GM23338 (cell line): Measurements from ENCODE around the gene TCP11L1. TPM values are rescaled to one million over a fixed set of nuclear protein-coding genes. Genes with fewer than 3 reads are reported as not detected.

ENCODE experiments used
- ATAC-seq: fragments of 200-7000 bp; cut with Tn5 transposase; 3 replicates; pipeline ENCODE4 v1.9.1; 2020
- DNase-seq: peaks from one replicate; pipeline ENCODE4 v3.0.0-alpha.2; 2015; ENCODE audit warnings: low spot score
- H2AFZ ChIP-seq: fragments of 200-600 bp; sonication (generic); 2 replicates; pipeline ENCODE4 v1.8.0; 2016; ENCODE audit warnings: antibody characterized with exemption, mild to moderate bottlenecking, moderate library complexity
- H3F3A ChIP-seq: fragments of 200-600 bp; sonication (generic); replicated peaks from 2 replicates; pipeline ENCODE4 v1.8.0; 2017; ENCODE audit warnings: antibody characterized with exemption, mixed run types, low read depth
- H3K27ac ChIP-seq: fragments of 200-600 bp; sonication (generic); 2 replicates; pipeline ENCODE4 v1.6.1; 2016; ENCODE audit warnings: low read depth
- H3K27me3 ChIP-seq: fragments of 200-600 bp; sonication (generic); 2 replicates; pipeline ENCODE4 v1.8.0; 2016; ENCODE audit warnings: mild to moderate bottlenecking, mixed run types, moderate library complexity; ENCODE audit not compliant: insufficient read depth
- H3K36me3 ChIP-seq: fragments of 200-600 bp; sonication (generic); 2 replicates; pipeline ENCODE4 v1.8.0; 2016; ENCODE audit warnings: mild to moderate bottlenecking; ENCODE audit not compliant: insufficient read depth
- H3K4me1 ChIP-seq: fragments of 200-600 bp; sonication (generic); 2 replicates; pipeline ENCODE4 v1.8.0; 2016; ENCODE audit warnings: mild to moderate bottlenecking, moderate library complexity; ENCODE audit not compliant: insufficient read depth
- H3K4me2 ChIP-seq: fragments of 200-600 bp; sonication (generic); 2 replicates; pipeline ENCODE4 v1.7.1; 2017; ENCODE audit warnings: mixed run types
- H3K4me3 ChIP-seq: fragments of 200-600 bp; sonication (generic); 2 replicates; pipeline ENCODE4 v1.6.1; 2016; ENCODE audit warnings: mixed run types
- H3K79me2 ChIP-seq: fragments of 200-600 bp; sonication (generic); replicated peaks from 2 replicates; pipeline ENCODE4 v1.8.0; 2017; ENCODE audit warnings: mild to moderate bottlenecking; ENCODE audit not compliant: insufficient read depth
- H3K9me2 ChIP-seq: fragments of 200-600 bp; sonication (generic); 2 replicates; pipeline ENCODE4 v1.8.0; 2017; ENCODE audit not compliant: insufficient read depth
- H4K20me1 ChIP-seq: fragments of 200-600 bp; sonication (generic); replicated peaks from 2 replicates; pipeline ENCODE4 v1.8.0; 2017; ENCODE audit warnings: mild to moderate bottlenecking; ENCODE audit not compliant: insufficient read depth
- H3K27ac Mint-ChIP-seq: 2 replicates; pipeline ENCODE4 v1.8.0; 2020; ENCODE audit warnings: inconsistent platforms, mild to moderate bottlenecking, moderate library complexity, mixed read lengths
- H3K27me3 Mint-ChIP-seq: 3 replicates; pipeline ENCODE4 v1.8.0; 2022; ENCODE audit warnings: low read depth, mild to moderate bottlenecking, moderate library complexity, mixed read lengths, inconsistent platforms; ENCODE audit not compliant: insufficient read depth, poor library complexity
- H3K36me3 Mint-ChIP-seq: 3 replicates; pipeline ENCODE4 v1.8.0; 2021; ENCODE audit warnings: low read depth, mild to moderate bottlenecking, inconsistent platforms, moderate library complexity, mixed read lengths
- H3K4me1 Mint-ChIP-seq: 3 replicates; pipeline ENCODE4 v1.8.0; 2020; ENCODE audit warnings: mild to moderate bottlenecking, inconsistent platforms, mixed read lengths
- H3K4me3 Mint-ChIP-seq: 3 replicates; pipeline ENCODE4 v1.8.0; 2021; ENCODE audit warnings: moderate library complexity, mild to moderate bottlenecking, inconsistent platforms, mixed read lengths
- H3K9me3 Mint-ChIP-seq: 3 replicates; pipeline ENCODE4 v1.8.0; 2020; ENCODE audit warnings: moderate library complexity, mild to moderate bottlenecking, inconsistent platforms, mixed read lengths
- CREB1 ChIP-seq: fragments of 250-450 bp; sonication (Bioruptor Pico); IDR thresholded peaks from 2 replicates; pipeline ENCODE4 v1.5.0; 2020; ENCODE audit warnings: low read depth, mild to moderate bottlenecking, moderate library complexity
- EZH2 ChIP-seq: fragments of 200-600 bp; sonication (generic); IDR thresholded peaks from one replicate; pipeline ENCODE4 v1.8.0; 2017; ENCODE audit warnings: antibody characterized with exemption, mild to moderate bottlenecking, low read depth; ENCODE audit not compliant: unreplicated experiment
- EZH2phosphoT487 ChIP-seq: fragments of 200-600 bp; sonication (generic); IDR thresholded peaks from one replicate; pipeline ENCODE4 v1.8.1; 2018; ENCODE audit warnings: antibody characterized with exemption; ENCODE audit not compliant: unreplicated experiment
- JUNB ChIP-seq: IDR thresholded peaks from one replicate; pipeline ENCODE4 v1.6.1; 2016; ENCODE audit warnings: antibody characterized with exemption; ENCODE audit not compliant: unreplicated experiment
- NANOG ChIP-seq: IDR thresholded peaks from 2 replicates; pipeline ENCODE4 v1.6.1; 2016; ENCODE audit warnings: antibody characterized with exemption, borderline replicate concordance
- POLR2AphosphoS5 ChIP-seq: IDR thresholded peaks from 2 replicates; pipeline ENCODE4 v1.6.1; 2016; ENCODE audit warnings: antibody characterized with exemption, low read depth
- STAT1 ChIP-seq: IDR thresholded peaks from one replicate; pipeline ENCODE4 v1.6.1; 2016; ENCODE audit warnings: antibody characterized with exemption; ENCODE audit not compliant: unreplicated experiment
- ZNF114 ChIP-seq: fragments of 250-450 bp; sonication (Bioruptor Pico); IDR thresholded peaks from 2 replicates; pipeline ENCODE4 v1.5.0; 2020; ENCODE audit warnings: mild to moderate bottlenecking, moderate library complexity
- ZNF331 ChIP-seq: fragments of 250-450 bp; sonication (Bioruptor Pico); IDR thresholded peaks from 2 replicates; pipeline ENCODE4 v1.5.0; 2020; ENCODE audit warnings: low read depth, mild to moderate bottlenecking, moderate library complexity
- polyA plus RNA-seq: library from polyadenylated mRNA; unstranded; fragments of >200 nt; fragmentation: Nextera tagmentation; extraction: Ambion mirVana; gene quantifications from 2 replicates; pipeline ENCODE4 v1.2.1, GENCODE V29; 2016
- total RNA-seq: library from RNA; depleted of rRNA; stranded (reverse); fragments of >200 nt; shearing (Covaris generic); gene quantifications from 2 replicates; pipeline ENCODE4 v1.2.3, GENCODE V29; 2014
- TF ChIP-seq, protein P1 (sequence below): IDR thresholded peaks from 2 replicates; pipeline ENCODE4 v1.6.1; 2016; ENCODE audit warnings: antibody characterized with exemption
- TF ChIP-seq, protein P2 (sequence below), 2 experiments: fragments of 200-600 bp in 1 of 2; sonication (generic) in 1 of 2; conservative IDR thresholded peaks; 2 replicates each; pipeline versions ENCODE4 v1.5.1 to v1.6.1; 2016 to 2017; ENCODE audit warnings: antibody characterized with exemption in 2 of 2, low read depth in 2 of 2, mild to moderate bottlenecking in 2 of 2, moderate library complexity in 1 of 2
- TF ChIP-seq, protein P3 (sequence below): IDR thresholded peaks from one replicate; pipeline ENCODE4 v1.6.1; 2018; ENCODE audit warnings: antibody characterized with exemption; ENCODE audit not compliant: unreplicated experiment

Gene TCP11L1
- total and polyA plus RNA-seq, 2 experiments from 2014 or later = 5.0 to 39.0 TPM

DNA sequence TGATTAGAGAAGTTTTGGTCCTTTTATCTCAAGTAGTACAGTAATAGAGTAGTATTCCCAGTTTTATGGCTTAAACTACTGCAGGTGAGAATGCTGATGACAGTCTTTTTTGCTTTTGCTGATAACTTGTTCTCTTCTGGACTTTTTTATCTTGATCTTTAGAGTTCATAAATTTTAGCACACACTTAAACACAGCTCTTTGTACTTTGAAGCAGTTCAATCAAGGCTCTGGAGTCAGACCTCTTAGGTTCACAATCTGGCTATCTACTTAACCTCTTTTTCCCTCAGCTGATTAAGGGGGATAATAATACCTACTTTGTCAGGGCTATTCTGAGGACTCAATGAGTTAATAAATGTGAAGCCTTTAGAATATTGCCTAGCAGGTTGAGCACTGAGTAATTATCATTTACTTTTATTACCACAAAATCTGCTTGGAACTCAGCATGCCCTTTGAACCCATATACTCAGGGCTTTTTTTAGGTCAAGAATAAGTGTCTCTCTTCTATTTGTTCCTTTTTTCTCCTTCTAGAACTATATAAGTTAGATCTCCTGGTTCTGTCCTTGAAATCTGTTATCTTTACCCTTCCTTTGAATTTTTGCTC, 70.0 kb downstream of the TCP11L1 start (continued):
- TF ChIP-seq EZH2 = no peak
- TF ChIP-seq ZNF114 (CRISPR knock-in tag) = no peak
- TF ChIP-seq, protein P1, sequence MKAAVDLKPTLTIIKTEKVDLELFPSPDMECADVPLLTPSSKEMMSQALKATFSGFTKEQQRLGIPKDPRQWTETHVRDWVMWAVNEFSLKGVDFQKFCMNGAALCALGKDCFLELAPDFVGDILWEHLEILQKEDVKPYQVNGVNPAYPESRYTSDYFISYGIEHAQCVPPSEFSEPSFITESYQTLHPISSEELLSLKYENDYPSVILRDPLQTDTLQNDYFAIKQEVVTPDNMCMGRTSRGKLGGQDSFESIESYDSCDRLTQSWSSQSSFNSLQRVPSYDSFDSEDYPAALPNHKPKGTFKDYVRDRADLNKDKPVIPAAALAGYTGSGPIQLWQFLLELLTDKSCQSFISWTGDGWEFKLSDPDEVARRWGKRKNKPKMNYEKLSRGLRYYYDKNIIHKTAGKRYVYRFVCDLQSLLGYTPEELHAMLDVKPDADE = no peak
- TF ChIP-seq EZH2phosphoT487 = no peak
- TF ChIP-seq, protein P2, sequence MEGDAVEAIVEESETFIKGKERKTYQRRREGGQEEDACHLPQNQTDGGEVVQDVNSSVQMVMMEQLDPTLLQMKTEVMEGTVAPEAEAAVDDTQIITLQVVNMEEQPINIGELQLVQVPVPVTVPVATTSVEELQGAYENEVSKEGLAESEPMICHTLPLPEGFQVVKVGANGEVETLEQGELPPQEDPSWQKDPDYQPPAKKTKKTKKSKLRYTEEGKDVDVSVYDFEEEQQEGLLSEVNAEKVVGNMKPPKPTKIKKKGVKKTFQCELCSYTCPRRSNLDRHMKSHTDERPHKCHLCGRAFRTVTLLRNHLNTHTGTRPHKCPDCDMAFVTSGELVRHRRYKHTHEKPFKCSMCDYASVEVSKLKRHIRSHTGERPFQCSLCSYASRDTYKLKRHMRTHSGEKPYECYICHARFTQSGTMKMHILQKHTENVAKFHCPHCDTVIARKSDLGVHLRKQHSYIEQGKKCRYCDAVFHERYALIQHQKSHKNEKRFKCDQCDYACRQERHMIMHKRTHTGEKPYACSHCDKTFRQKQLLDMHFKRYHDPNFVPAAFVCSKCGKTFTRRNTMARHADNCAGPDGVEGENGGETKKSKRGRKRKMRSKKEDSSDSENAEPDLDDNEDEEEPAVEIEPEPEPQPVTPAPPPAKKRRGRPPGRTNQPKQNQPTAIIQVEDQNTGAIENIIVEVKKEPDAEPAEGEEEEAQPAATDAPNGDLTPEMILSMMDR (conservative IDR thresholded peaks at IDR 0.05; ENCODE audit: low read depth in 2 of 2) = no peak
- no peak for TF ChIP-seq CREB1 (CRISPR knock-in tag)
- no peak for TF ChIP-seq ZNF331
- no peak for TF ChIP-seq JUNB
- TF ChIP-seq POLR2AphosphoS5 = no peak
- no peak for TF ChIP-seq NANOG

DNA sequence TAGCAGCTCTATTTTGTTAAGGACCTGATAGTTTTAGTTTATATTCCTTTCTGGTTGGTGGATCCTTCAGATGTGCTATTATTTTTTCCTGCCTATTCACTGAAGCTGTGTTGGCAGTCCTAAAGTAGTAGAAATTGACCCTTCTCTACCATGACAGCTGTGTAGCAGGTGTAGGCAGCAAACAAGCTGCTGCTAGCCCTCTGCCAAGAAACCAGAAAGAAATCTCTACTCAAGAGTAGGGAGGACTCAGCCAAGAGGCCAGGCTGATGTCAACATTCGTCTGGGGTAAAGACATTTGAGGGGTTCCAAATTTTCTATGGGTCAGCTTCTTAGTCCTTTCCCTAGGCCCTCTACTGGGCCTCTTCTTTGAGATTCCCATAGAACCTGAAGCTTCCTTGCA, 70.7 kb downstream of the TCP11L1 start:
- Histone ChIP-seq H2AFZ (no peak overlapping the region), H4K20me1 (no peaks in the 10 kb centered on the region), H3K27me3 (no peaks in the 10 kb centered on the region), H3K36me3 (no peaks in the 10 kb centered on the region), H3F3A (no peaks in the 10 kb centered on the region), H3K4me1 (no peaks in the 10 kb centered on the region), H3K79me2 (no peaks in the 10 kb centered on the region), H3K27ac (no peak overlapping the region), H3K9me2 (no peaks in the 10 kb centered on the region), H3K4me3 (no peak overlapping the region), H3K4me2 (no peak overlapping the region)
- Mint-ChIP-seq H3K27ac (no peak overlapping the region), H3K36me3 (no peaks in the 10 kb centered on the region; the same call in 2 of the 3 replicates), H3K9me3 (no peaks in the 10 kb centered on the region), H3K4me3 (no peak overlapping the region), H3K27me3 (peaks cover 4% of the 10 kb centered on the region), H3K4me1 (no peaks in the 10 kb centered on the region)
- ATAC-seq = peak; percentile 48; the same call in 2 of the 3 replicates
- no peak for DNase-seq
- TF ChIP-seq EZH2phosphoT487 (no peak), ZNF331 (no peak), EZH2 (no peak), CREB1 (CRISPR knock-in tag) (no peak), NANOG (no peak), JUNB (no peak), ZNF114 (CRISPR knock-in tag) (no peak), STAT1 (no peak)
- TF ChIP-seq, protein P3, sequence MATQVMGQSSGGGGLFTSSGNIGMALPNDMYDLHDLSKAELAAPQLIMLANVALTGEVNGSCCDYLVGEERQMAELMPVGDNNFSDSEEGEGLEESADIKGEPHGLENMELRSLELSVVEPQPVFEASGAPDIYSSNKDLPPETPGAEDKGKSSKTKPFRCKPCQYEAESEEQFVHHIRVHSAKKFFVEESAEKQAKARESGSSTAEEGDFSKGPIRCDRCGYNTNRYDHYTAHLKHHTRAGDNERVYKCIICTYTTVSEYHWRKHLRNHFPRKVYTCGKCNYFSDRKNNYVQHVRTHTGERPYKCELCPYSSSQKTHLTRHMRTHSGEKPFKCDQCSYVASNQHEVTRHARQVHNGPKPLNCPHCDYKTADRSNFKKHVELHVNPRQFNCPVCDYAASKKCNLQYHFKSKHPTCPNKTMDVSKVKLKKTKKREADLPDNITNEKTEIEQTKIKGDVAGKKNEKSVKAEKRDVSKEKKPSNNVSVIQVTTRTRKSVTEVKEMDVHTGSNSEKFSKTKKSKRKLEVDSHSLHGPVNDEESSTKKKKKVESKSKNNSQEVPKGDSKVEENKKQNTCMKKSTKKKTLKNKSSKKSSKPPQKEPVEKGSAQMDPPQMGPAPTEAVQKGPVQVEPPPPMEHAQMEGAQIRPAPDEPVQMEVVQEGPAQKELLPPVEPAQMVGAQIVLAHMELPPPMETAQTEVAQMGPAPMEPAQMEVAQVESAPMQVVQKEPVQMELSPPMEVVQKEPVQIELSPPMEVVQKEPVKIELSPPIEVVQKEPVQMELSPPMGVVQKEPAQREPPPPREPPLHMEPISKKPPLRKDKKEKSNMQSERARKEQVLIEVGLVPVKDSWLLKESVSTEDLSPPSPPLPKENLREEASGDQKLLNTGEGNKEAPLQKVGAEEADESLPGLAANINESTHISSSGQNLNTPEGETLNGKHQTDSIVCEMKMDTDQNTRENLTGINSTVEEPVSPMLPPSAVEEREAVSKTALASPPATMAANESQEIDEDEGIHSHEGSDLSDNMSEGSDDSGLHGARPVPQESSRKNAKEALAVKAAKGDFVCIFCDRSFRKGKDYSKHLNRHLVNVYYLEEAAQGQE = no peak
- TF ChIP-seq, protein P2 (conservative IDR thresholded peaks at IDR 0.05; ENCODE audit: low read depth in 2 of 2) = no peak
